Liver (tissue), 9 donors: ENCODE results near the gene PSMG2. TPM values are rescaled to one million over a fixed set of nuclear protein-coding genes. Genes with fewer than 3 reads are reported as not detected.

Experiments used
- DNase-seq: peaks from one replicate; pipeline ENCODE4 v3.0.0-alpha.2; 2017; ENCODE audit warnings: low spot score
- H3K27ac ChIP-seq, 2 donors: one replicate each; pipeline ENCODE4 v1.7.0; 2013; ENCODE audit warnings: inconsistent platforms in 2 of 2, low read length in 2 of 2, control low read depth in 1 of 2, low read depth in 1 of 2, mild to moderate bottlenecking in 1 of 2
- H3K27me3 ChIP-seq, 4 donors: one replicate each; pipeline versions ENCODE4 v1.6.1 to v1.7.0; 2013; ENCODE audit warnings: low read length in 3 of 4, inconsistent platforms in 1 of 4, mild to moderate bottlenecking in 1 of 4, moderate library complexity in 1 of 4; ENCODE audit not compliant: control insufficient read depth in 4 of 4, insufficient read depth in 4 of 4
- H3K36me3 ChIP-seq, 4 donors: one replicate each; pipeline versions ENCODE4 v1.6.1 to v1.7.0; 2013; ENCODE audit warnings: low read length in 3 of 4, mild to moderate bottlenecking in 3 of 4, low read depth in 1 of 4, moderate library complexity in 1 of 4; ENCODE audit not compliant: control insufficient read depth in 4 of 4, insufficient read depth in 3 of 4
- H3K4me1 ChIP-seq, 4 donors: one replicate each; pipeline versions ENCODE4 v1.6.1 to v1.7.0; 2013; ENCODE audit warnings: low read length in 3 of 4, mild to moderate bottlenecking in 3 of 4, moderate library complexity in 1 of 4; ENCODE audit not compliant: control insufficient read depth in 4 of 4, insufficient read depth in 4 of 4
- H3K4me3 ChIP-seq, 3 donors: one replicate each; pipeline versions ENCODE4 v1.6.1 to v1.7.0; 2013; ENCODE audit warnings: low read length in 3 of 3, control low read depth in 1 of 3, low read depth in 1 of 3, mild to moderate bottlenecking in 1 of 3
- H3K9ac ChIP-seq, 2 donors: one replicate each; pipeline ENCODE4 v1.7.0; 2013; ENCODE audit warnings: low read length in 2 of 2, mild to moderate bottlenecking in 2 of 2, moderate library complexity in 2 of 2, control low read depth in 1 of 2, low read depth in 1 of 2
- H3K9me3 ChIP-seq, 4 donors: one replicate each; pipeline versions ENCODE4 v1.6.1 to v1.7.0; 2013; ENCODE audit warnings: low read length in 3 of 4; ENCODE audit not compliant: control insufficient read depth in 4 of 4
- CTCF ChIP-seq: fragments of 150-350 bp; IDR thresholded peaks from 2 replicates; pipeline ENCODE4 v1.5.1; 2017; ENCODE audit warnings: improper control_type of control experiment, low read depth, low read length; ENCODE audit not compliant: missing input control
- EGR1 ChIP-seq, 2 donors: IDR thresholded peaks; 2 replicates each; pipeline ENCODE4 v1.6.1; 2016 to 2018; ENCODE audit warnings: antibody characterized with exemption in 2 of 2, low read depth in 2 of 2
- FOXA1 ChIP-seq: IDR thresholded peaks from 2 replicates; pipeline ENCODE4 v1.6.1; 2016; ENCODE audit warnings: antibody characterized with exemption
- FOXA2 ChIP-seq: IDR thresholded peaks from 2 replicates; pipeline ENCODE4 v1.6.1; 2016; ENCODE audit warnings: antibody characterized with exemption
- GABPA ChIP-seq, 2 donors: IDR thresholded peaks in 1 of 2; conservative IDR thresholded peaks in 1 of 2; 2 replicates each; pipeline ENCODE4 v1.6.1; 2016; ENCODE audit warnings: antibody characterized with exemption in 2 of 2, mild to moderate bottlenecking in 1 of 2, moderate library complexity in 1 of 2
- HNF4A ChIP-seq, 2 donors: conservative IDR thresholded peaks; 2 replicates each; pipeline ENCODE4 v1.6.1; 2016; ENCODE audit warnings: antibody characterized with exemption in 2 of 2, mild to moderate bottlenecking in 2 of 2
- HNF4G ChIP-seq: IDR thresholded peaks from 2 replicates; pipeline ENCODE4 v1.6.1; 2016; ENCODE audit warnings: antibody characterized with exemption
- MAX ChIP-seq: IDR thresholded peaks from 2 replicates; pipeline ENCODE4 v1.6.1; 2016; ENCODE audit warnings: antibody characterized with exemption
- NR2F2 ChIP-seq: IDR thresholded peaks from 2 replicates; pipeline ENCODE4 v1.6.1; 2016; ENCODE audit warnings: antibody characterized with exemption
- RAD21 ChIP-seq, 2 donors: IDR thresholded peaks; 2 replicates each; pipeline ENCODE4 v1.6.1; 2016; ENCODE audit warnings: antibody characterized with exemption in 2 of 2, mild to moderate bottlenecking in 2 of 2
- REST ChIP-seq: IDR thresholded peaks from 2 replicates; pipeline ENCODE4 v1.6.1; 2016; ENCODE audit warnings: antibody characterized with exemption, mild to moderate bottlenecking
- RXRA ChIP-seq, 2 donors: IDR thresholded peaks; 2 replicates each; pipeline ENCODE4 v1.6.1; 2017 to 2018; ENCODE audit warnings: antibody characterized with exemption in 2 of 2, mild to moderate bottlenecking in 1 of 2
- SP1 ChIP-seq: IDR thresholded peaks from 2 replicates; pipeline ENCODE4 v1.6.1; 2018; ENCODE audit warnings: antibody characterized with exemption, mild to moderate bottlenecking
- TAF1 ChIP-seq: conservative IDR thresholded peaks from 2 replicates; pipeline ENCODE4 v1.6.1; 2016; ENCODE audit warnings: antibody characterized with exemption, mild to moderate bottlenecking
- ZBTB33 ChIP-seq: IDR thresholded peaks from 2 replicates; pipeline ENCODE4 v1.6.1; 2016; ENCODE audit warnings: antibody characterized with exemption
- WGBS: extraction: QIAGEN DNeasy Blood & Tissue Kit; methylation state at CpG from one replicate; pipeline ENCODE4 v1.1.7; 2013; 5-methylcytosine and 5-hydroxymethylcytosine counted together
- polyA plus RNA-seq, 2 donors: library from polyadenylated mRNA; stranded (reverse) in 1 of 2; unstranded in 1 of 2; fragments of 200-250 nt in 1 of 2; fragments of >200 nt in 1 of 2; fragmentation: Nextera tagmentation in 1 of 2; extraction: Ambion mirVana in 1 of 2; gene quantifications; one replicate each; pipeline versions ENCODE4 v1.2.1 to v1.2.3, GENCODE V29; 2013 to 2015
- total RNA-seq, 2 donors: library from RNA; depleted of rRNA; stranded (reverse); fragments of >200 nt; gene quantifications; one replicate each; pipeline ENCODE4 v1.2.3, GENCODE V29; 2014
- donor health status: healthy.
- donor health status: healthy.
- donor health status: healthy.
- donor health status: healthy.
- donor health status: healthy.

The PSMG2 gene
- total and polyA plus RNA-seq, 4 donors = 24.2 to 48.0 (median 36.6) TPM

GRCh38 chr18:12741351-12741750, 38.5 kb downstream of the PSMG2 start:
- Histone ChIP-seq H3K9ac (no peak overlapping the region), H3K9me3 (no peaks in the 10 kb centered on the region), H3K4me3 (no peak overlapping the region), H3K27me3 (no peaks in the 10 kb centered on the region), H3K4me1 (no peaks in the 10 kb centered on the region), H3K27ac (no peak overlapping the region), H3K36me3 (no peaks in the 10 kb centered on the region)
- no peak for DNase-seq
- no peak for TF ChIP-seq SP1
- 90% methylated on average over 6 of the region's 6 CpGs for WGBS

GRCh38 chr18:12742453-12742852, 39.6 kb downstream of the PSMG2 start:
- Histone ChIP-seq H3K9ac (no peak overlapping the region), H3K4me1 (no peaks in the 10 kb centered on the region), H3K36me3 (no peaks in the 10 kb centered on the region), H3K9me3 (no peaks in the 10 kb centered on the region), H3K4me3 (no peak overlapping the region), H3K27me3 (no peaks in the 10 kb centered on the region), H3K27ac (no peak overlapping the region)
- DNase-seq = no peak
- TF ChIP-seq GABPA (IDR thresholded peaks at IDR 0.05 in 1 of 2, conservative IDR thresholded peaks at IDR 0.05 in 1 of 2) (no peak), SP1 (no peak), FOXA2 (no peak), NR2F2 (no peak), HNF4A (conservative IDR thresholded peaks at IDR 0.05) (no peak)
- WGBS = 80% methylated on average over 5 of the region's 5 CpGs

GRCh38 chr18:12744103-12744502, 41.3 kb downstream of the PSMG2 start:
- 2% methylated on average over 2 of the region's 2 CpGs for WGBS
- Histone ChIP-seq H3K27me3 (no peaks in the 10 kb centered on the region), H3K9me3 (no peaks in the 10 kb centered on the region), H3K36me3 (no peaks in the 10 kb centered on the region), H3K4me1 (no peaks in the 10 kb centered on the region), H3K4me3 (no peak overlapping the region), H3K9ac (no peak overlapping the region), H3K27ac (no peak overlapping the region)
- TF ChIP-seq REST (no peak), ZBTB33 (no peak), CTCF (peak; percentile 62), GABPA (IDR thresholded peaks at IDR 0.05 in 1 of 2, conservative IDR thresholded peaks at IDR 0.05 in 1 of 2) (no peak), FOXA2 (no peak), HNF4G (no peak), FOXA1 (no peak), EGR1 (IDR thresholded peaks at IDR 0.05; ENCODE audit: low read depth in 2 of 2) (no peak), RXRA (IDR thresholded peaks at IDR 0.05) (no peak), TAF1 (no peak), MAX (no peak), RAD21 (IDR thresholded peaks at IDR 0.05) (peak; percentile 92 to 93), NR2F2 (no peak), SP1 (no peak), HNF4A (conservative IDR thresholded peaks at IDR 0.05) (no peak)
- no peak for DNase-seq
